Lung (tissue), 12 donors: ENCODE measurements around the gene HOXB1. TPM values are rescaled to one million over a fixed set of nuclear protein-coding genes. Genes with fewer than 3 reads are reported as not detected.

Experiments
- ATAC-seq: fragments of 200-7000 bp; cut with Tn5 transposase; one replicate; pipeline ENCODE4 v1.9.1; 2020; ENCODE audit warnings: moderate number of reproducible peaks; ENCODE audit not compliant: insufficient read depth, low FRiP score
- DNase-seq, 3 donors: peaks; one replicate each; pipeline ENCODE4 v3.0.0-alpha.2; 2013 to 2017
- H3K27ac ChIP-seq, 2 donors: one replicate each; pipeline ENCODE4 v1.5.1; 2013; ENCODE audit warnings: mild to moderate bottlenecking in 2 of 2, moderate library complexity in 2 of 2, control low read depth in 1 of 2, inconsistent platforms in 1 of 2, low read depth in 1 of 2, low read length in 1 of 2
- H3K27me3 ChIP-seq, 3 donors: one replicate each; pipeline ENCODE4 v1.5.1; 2013; ENCODE audit warnings: low read length in 2 of 3; ENCODE audit not compliant: control insufficient read depth in 3 of 3, insufficient read depth in 3 of 3
- H3K36me3 ChIP-seq, 4 donors: one replicate each; pipeline ENCODE4 v1.5.1; 2013; ENCODE audit warnings: low read length in 4 of 4, mild to moderate bottlenecking in 1 of 4, moderate library complexity in 1 of 4; ENCODE audit not compliant: control insufficient read depth in 4 of 4, insufficient read depth in 4 of 4
- H3K4me1 ChIP-seq, 5 donors: one replicate each; pipeline ENCODE4 v1.5.1; 2013; ENCODE audit warnings: low read length in 5 of 5, mild to moderate bottlenecking in 2 of 5, moderate library complexity in 1 of 5; ENCODE audit not compliant: control insufficient read depth in 5 of 5, insufficient read depth in 5 of 5
- H3K4me3 ChIP-seq: one replicate; pipeline ENCODE4 v1.5.1; 2013; ENCODE audit warnings: mild to moderate bottlenecking, control low read depth, moderate library complexity
- H3K9ac ChIP-seq, 2 donors: one replicate each; pipeline ENCODE4 v1.5.1; 2013; ENCODE audit warnings: low read length in 2 of 2, control low read depth in 1 of 2; ENCODE audit not compliant: insufficient read depth in 1 of 2
- H3K9me3 ChIP-seq, 4 donors: one replicate each; pipeline ENCODE4 v1.5.1; 2013; ENCODE audit warnings: low read length in 3 of 4, mild to moderate bottlenecking in 1 of 4, moderate library complexity in 1 of 4; ENCODE audit not compliant: control insufficient read depth in 4 of 4, insufficient read depth in 3 of 4
- WGBS, 2 donors: extraction: QIAGEN DNeasy Blood & Tissue Kit; methylation state at CpG; one replicate each; pipeline ENCODE4 v1.1.7; 2013; 5-methylcytosine and 5-hydroxymethylcytosine counted together
- polyA plus RNA-seq, 2 donors: library from polyadenylated mRNA; stranded (reverse); fragments of 200-250 nt; gene quantifications; one replicate each; pipeline ENCODE4 v1.2.1, GENCODE V29; 2013
- total RNA-seq, 2 donors: library from RNA; depleted of rRNA in 1 of 2; stranded (reverse); fragments of >200 nt in 1 of 2; gene quantifications; one replicate each; pipeline ENCODE4 v1.2.1, GENCODE V29; 2014 to 2021
- TF ChIP-seq, protein P1 (sequence below): IDR thresholded peaks from 2 replicates; pipeline ENCODE4 v1.5.1; 2012; ENCODE audit warnings: mild to moderate bottlenecking; ENCODE audit errors: control extremely low read depth, extremely low read depth
- donor health status: control.
- donor health status: control.
- donor health status: Bipolar disorder and iron deficiency.
- donor health status: healthy.
- donor health status: DM: yes; HTN: yes; CAD: no.

Gene HOXB1
- total and polyA plus RNA-seq, 4 donors, result not detected

DNA sequence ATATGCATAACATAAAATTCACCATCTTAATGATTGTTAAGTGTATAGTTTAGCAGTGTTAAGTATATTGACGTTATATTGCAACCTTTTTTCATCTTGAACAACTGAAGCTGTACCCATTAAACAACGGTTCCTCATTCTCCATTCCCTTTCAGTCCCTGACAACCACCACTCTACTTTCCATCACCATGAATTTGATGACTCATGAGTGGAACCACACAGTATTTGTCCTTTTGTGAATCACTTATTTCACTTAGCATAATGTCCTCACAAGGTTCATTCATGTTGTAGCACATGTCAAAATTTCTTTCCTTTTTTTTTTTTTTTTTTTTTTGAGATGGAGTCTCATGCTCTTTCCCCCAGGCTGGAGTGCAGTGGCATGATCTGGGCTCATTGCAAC, 46.0 kb downstream of the HOXB1 start:
- Histone ChIP-seq H3K9ac (no peak overlapping the region), H3K27me3 (peaks cover 0 to 10% (median 0%) of the 10 kb centered on the region in 3 donors), H3K36me3 (no peaks in the 10 kb centered on the region), H3K4me3 (no peak overlapping the region), H3K9me3 (no peaks in the 10 kb centered on the region), H3K4me1 (peaks cover 0 to 9% (median 2%) of the 10 kb centered on the region in 5 donors), H3K27ac (no peak overlapping the region)
- 35 to 56% methylated on average over 2 of the region's 2 CpGs for WGBS, 2 donors
- TF ChIP-seq, protein P1, sequence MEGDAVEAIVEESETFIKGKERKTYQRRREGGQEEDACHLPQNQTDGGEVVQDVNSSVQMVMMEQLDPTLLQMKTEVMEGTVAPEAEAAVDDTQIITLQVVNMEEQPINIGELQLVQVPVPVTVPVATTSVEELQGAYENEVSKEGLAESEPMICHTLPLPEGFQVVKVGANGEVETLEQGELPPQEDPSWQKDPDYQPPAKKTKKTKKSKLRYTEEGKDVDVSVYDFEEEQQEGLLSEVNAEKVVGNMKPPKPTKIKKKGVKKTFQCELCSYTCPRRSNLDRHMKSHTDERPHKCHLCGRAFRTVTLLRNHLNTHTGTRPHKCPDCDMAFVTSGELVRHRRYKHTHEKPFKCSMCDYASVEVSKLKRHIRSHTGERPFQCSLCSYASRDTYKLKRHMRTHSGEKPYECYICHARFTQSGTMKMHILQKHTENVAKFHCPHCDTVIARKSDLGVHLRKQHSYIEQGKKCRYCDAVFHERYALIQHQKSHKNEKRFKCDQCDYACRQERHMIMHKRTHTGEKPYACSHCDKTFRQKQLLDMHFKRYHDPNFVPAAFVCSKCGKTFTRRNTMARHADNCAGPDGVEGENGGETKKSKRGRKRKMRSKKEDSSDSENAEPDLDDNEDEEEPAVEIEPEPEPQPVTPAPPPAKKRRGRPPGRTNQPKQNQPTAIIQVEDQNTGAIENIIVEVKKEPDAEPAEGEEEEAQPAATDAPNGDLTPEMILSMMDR, result no peak
- DNase-seq (no peak), ATAC-seq (no peak)

DNA sequence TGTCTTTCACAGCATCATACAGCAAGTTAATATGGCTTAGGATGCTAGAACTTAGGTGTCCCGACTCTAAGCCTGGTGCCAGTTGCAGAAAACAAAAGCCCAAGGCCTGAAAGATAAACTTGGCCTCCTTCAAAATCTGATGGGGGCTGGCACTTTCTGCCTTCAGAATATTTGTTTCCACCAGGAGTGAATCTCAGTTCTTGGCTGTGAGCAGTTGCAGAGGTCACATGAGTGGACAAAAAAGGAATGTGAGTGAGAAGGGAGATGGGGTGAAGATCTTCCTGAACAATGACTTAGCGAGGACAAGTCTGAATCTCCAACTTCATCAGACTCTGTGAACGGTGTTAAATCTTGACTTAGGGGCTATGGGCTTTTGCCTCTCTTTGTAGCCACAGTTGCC, 46.6 kb downstream of the HOXB1 start:
- H3K36me3 ChIP-seq, result no peaks in the 10 kb centered on the region
- ATAC-seq (no peak), DNase-seq (no peak)
- no peak overlapping the region for H3K9ac ChIP-seq
- WGBS, 2 donors, result 85 to 86% methylated on average over 3 of the region's 3 CpGs
- peaks cover 0 to 10% (median 0%) of the 10 kb centered on the region in 3 donors for H3K27me3 ChIP-seq
- no peak overlapping the region for H3K4me3 ChIP-seq
- H3K9me3 ChIP-seq, result no peaks in the 10 kb centered on the region
- TF ChIP-seq, protein P1, result no peak
- no peak overlapping the region for H3K27ac ChIP-seq
- H3K4me1 ChIP-seq, result peaks cover 0 to 9% (median 2%) of the 10 kb centered on the region in 5 donors

DNA sequence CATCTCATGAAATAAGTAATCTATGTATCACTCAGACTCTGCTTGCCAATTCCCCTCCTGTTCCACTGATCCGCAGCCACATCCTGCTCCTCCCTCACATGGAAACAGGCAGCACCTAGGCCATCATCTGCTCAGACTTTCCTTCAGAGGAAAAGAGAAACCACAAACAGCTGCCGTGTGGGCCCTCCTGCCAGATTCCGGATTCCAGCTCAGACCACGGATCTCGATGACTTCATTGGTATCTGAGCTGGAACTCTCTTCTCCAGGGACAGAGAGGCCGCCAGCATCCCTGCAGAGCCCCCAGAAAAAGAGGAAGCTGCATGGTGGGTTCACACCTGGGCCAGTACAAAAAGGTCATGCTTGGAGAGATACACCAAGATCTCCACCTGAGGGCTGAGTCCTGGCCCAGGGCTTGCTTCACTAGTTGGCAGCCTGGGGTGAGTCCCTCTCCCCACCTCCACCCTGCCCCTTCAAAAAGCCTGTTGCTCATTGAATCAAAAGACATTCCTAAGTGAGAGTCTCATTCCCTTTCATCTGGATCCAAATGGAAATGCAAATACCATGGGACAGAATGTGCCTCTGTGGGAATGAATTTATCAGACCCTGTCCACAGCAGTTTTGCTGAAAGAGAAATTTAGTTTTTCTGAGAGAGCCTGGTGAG, 47.2 kb downstream of the HOXB1 start:
- Histone ChIP-seq H3K4me3 (no peak overlapping the region), H3K27ac (no peak overlapping the region), H3K4me1 (peaks cover 0 to 9% (median 2%) of the 10 kb centered on the region in 5 donors), H3K27me3 (peaks cover 0 to 12% (median 0%) of the 10 kb centered on the region in 3 donors), H3K9ac (no peak overlapping the region), H3K9me3 (no peaks in the 10 kb centered on the region), H3K36me3 (no peaks in the 10 kb centered on the region)
- TF ChIP-seq, protein P1, result no peak
- DNase-seq, result peak; percentile 77 to 85 (median 79)
- no peak for ATAC-seq
- 16 to 20% methylated on average over 6 of the region's 6 CpGs for WGBS, 2 donors
